Lung (tissue), 12 donors: ENCODE results near the gene CIRBP. TPM values are rescaled to one million over a fixed set of nuclear protein-coding genes. Genes with fewer than 3 reads are reported as not detected.

Source experiments
- ATAC-seq: fragments of 200-7000 bp; cut with Tn5 transposase; one replicate; pipeline ENCODE4 v1.9.1; 2020; ENCODE audit warnings: moderate number of reproducible peaks; ENCODE audit not compliant: insufficient read depth, low FRiP score
- DNase-seq, 3 donors: peaks; one replicate each; pipeline ENCODE4 v3.0.0-alpha.2; 2013 to 2017
- H3K27ac ChIP-seq, 2 donors: one replicate each; pipeline ENCODE4 v1.5.1; 2013; ENCODE audit warnings: mild to moderate bottlenecking in 2 of 2, moderate library complexity in 2 of 2, control low read depth in 1 of 2, inconsistent platforms in 1 of 2, low read depth in 1 of 2, low read length in 1 of 2
- H3K27me3 ChIP-seq, 3 donors: one replicate each; pipeline ENCODE4 v1.5.1; 2013; ENCODE audit warnings: low read length in 2 of 3; ENCODE audit not compliant: control insufficient read depth in 3 of 3, insufficient read depth in 3 of 3
- H3K36me3 ChIP-seq, 4 donors: one replicate each; pipeline ENCODE4 v1.5.1; 2013; ENCODE audit warnings: low read length in 4 of 4, mild to moderate bottlenecking in 1 of 4, moderate library complexity in 1 of 4; ENCODE audit not compliant: control insufficient read depth in 4 of 4, insufficient read depth in 4 of 4
- H3K4me1 ChIP-seq, 5 donors: one replicate each; pipeline ENCODE4 v1.5.1; 2013; ENCODE audit warnings: low read length in 5 of 5, mild to moderate bottlenecking in 2 of 5, moderate library complexity in 1 of 5; ENCODE audit not compliant: control insufficient read depth in 5 of 5, insufficient read depth in 5 of 5
- H3K4me3 ChIP-seq: one replicate; pipeline ENCODE4 v1.5.1; 2013; ENCODE audit warnings: mild to moderate bottlenecking, control low read depth, moderate library complexity
- H3K9ac ChIP-seq, 2 donors: one replicate each; pipeline ENCODE4 v1.5.1; 2013; ENCODE audit warnings: low read length in 2 of 2, control low read depth in 1 of 2; ENCODE audit not compliant: insufficient read depth in 1 of 2
- H3K9me3 ChIP-seq, 4 donors: one replicate each; pipeline ENCODE4 v1.5.1; 2013; ENCODE audit warnings: low read length in 3 of 4, mild to moderate bottlenecking in 1 of 4, moderate library complexity in 1 of 4; ENCODE audit not compliant: control insufficient read depth in 4 of 4, insufficient read depth in 3 of 4
- WGBS, 2 donors: extraction: QIAGEN DNeasy Blood & Tissue Kit; methylation state at CpG; one replicate each; pipeline ENCODE4 v1.1.7; 2013; 5-methylcytosine and 5-hydroxymethylcytosine counted together
- polyA plus RNA-seq, 2 donors: library from polyadenylated mRNA; stranded (reverse); fragments of 200-250 nt; gene quantifications; one replicate each; pipeline ENCODE4 v1.2.1, GENCODE V29; 2013
- total RNA-seq, 2 donors: library from RNA; depleted of rRNA in 1 of 2; stranded (reverse); fragments of >200 nt in 1 of 2; gene quantifications; one replicate each; pipeline ENCODE4 v1.2.1, GENCODE V29; 2014 to 2021
- TF ChIP-seq, protein P1 (sequence below): IDR thresholded peaks from 2 replicates; pipeline ENCODE4 v1.5.1; 2012; ENCODE audit warnings: mild to moderate bottlenecking; ENCODE audit errors: control extremely low read depth, extremely low read depth
- donor health status: control.
- donor health status: control.
- donor health status: Bipolar disorder and iron deficiency.
- donor health status: healthy.
- donor health status: DM: yes; HTN: yes; CAD: no.

Gene CIRBP
- total and polyA plus RNA-seq, 4 donors = 313 to 488 (median 439) TPM

DNA sequence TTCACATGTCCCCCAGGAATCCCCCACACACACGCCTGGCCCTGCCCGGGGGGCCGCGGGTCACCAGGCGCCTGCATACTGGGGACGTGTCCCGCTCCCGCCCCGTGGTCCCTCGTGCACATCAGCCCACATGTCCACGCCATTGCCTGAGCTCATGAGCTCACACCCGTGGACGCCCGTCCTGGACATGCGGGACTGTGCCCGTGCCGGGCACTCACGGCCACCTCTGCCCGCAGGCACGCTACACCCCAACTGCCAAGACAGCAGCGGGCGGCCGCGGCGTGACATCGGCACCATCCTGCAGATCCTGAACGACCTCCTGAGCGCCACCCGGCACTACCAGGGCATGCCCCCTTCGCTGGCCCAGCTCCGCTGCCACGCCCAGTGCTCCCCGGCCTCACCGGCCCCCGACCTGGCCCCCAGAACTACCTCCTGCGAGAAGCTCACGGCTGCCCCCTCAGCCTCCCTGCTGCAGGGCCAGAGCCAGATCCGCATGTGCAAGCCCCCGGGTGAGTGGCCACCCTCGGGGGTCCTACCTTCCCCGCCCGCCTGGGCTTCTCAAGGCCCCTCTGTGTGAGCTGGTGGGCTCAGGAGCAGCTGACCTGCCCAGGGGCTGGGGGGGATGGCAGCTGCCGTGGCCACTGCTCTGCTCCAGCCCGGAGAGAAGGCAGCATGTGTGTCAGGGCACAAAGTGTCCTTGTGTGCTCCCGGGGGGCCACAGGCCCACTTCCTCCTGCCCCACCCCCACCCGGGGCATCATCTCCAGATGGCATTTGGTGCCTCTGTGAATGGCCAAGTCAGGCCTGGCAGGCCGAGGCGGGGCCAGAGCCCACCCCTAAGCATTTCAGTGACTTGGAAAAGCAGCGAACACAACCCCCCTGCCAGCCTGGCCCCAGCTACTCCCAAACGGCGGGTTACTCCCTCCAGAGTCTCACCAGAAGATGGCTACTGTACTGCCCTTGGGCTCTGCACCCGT lies 13.7 kb upstream of the CIRBP start:
- 82 to 85% methylated on average over 46 to 52 of the region's 52 CpGs for WGBS, 2 donors
- Histone ChIP-seq H3K4me1 (peaks cover 2 to 37% (median 15%) of the 10 kb centered on the region in 5 donors), H3K4me3 (no peak overlapping the region)

DNA sequence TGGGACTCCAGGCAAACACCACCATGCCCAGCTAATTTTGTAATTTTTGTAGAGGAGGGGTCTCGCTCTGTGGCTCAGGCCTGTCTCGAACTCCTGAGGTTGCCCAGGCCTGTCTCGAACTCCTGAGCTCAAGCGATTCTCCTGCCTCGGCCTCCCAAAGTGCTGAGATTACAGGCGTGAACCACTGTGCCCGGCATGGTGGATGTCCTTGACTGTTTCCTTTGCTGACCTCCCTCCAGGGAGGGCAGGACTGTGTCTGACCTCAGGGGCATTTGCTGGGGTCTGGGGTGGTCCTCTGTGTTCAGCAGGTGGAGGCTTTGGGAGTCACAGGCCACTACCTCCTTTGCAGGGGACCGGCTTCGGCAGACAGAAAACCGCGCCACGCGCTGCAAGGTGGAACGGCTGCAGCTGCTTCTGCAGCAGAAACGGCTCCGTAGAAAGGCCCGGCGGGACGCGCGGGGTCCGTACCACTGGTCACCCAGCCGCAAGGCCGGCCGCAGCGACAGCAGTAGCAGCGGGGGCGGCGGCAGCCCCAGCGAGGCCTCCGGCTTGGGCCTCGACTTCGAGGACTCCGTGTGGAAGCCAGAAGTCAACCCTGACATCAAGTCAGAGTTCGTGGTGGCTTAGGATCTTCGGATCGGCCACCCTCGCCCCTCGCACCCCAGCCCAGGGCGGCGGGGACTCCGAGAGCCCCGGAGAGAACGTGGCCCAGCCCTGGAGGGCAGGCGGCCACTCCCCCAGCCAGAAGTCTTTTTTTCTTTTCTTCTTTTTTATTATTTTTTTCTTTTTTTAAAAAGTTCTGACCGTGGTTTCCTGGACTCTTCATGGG lies 12.3 kb upstream of the CIRBP start:
- Histone ChIP-seq H3K9ac (no peak overlapping the region), H3K4me1 (peaks cover 3 to 46% (median 22%) of the 10 kb centered on the region in 5 donors), H3K9me3 (no peaks in the 10 kb centered on the region), H3K27ac (peak overlapping the region in 1 of 2 donors; percentile 56), H3K36me3 (peaks cover 14 to 43% (median 26%) of the 10 kb centered on the region in 4 donors), H3K27me3 (no peaks in the 10 kb centered on the region), H3K4me3 (no peak overlapping the region)
- 89 to 92% methylated on average over 45 to 46 of the region's 46 CpGs for WGBS, 2 donors
- TF ChIP-seq, protein P1, sequence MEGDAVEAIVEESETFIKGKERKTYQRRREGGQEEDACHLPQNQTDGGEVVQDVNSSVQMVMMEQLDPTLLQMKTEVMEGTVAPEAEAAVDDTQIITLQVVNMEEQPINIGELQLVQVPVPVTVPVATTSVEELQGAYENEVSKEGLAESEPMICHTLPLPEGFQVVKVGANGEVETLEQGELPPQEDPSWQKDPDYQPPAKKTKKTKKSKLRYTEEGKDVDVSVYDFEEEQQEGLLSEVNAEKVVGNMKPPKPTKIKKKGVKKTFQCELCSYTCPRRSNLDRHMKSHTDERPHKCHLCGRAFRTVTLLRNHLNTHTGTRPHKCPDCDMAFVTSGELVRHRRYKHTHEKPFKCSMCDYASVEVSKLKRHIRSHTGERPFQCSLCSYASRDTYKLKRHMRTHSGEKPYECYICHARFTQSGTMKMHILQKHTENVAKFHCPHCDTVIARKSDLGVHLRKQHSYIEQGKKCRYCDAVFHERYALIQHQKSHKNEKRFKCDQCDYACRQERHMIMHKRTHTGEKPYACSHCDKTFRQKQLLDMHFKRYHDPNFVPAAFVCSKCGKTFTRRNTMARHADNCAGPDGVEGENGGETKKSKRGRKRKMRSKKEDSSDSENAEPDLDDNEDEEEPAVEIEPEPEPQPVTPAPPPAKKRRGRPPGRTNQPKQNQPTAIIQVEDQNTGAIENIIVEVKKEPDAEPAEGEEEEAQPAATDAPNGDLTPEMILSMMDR = no peak
- no peak for DNase-seq
- no peak for ATAC-seq

More for the DNA sequence above, 13.7 kb upstream of the CIRBP start:
- no peaks in the 10 kb centered on the region for H3K9me3 ChIP-seq
- no peak overlapping the region for H3K9ac ChIP-seq
- peak overlapping the region; percentile 14 to 97 for H3K27ac ChIP-seq
- H3K27me3 ChIP-seq = no peaks in the 10 kb centered on the region
- H3K36me3 ChIP-seq = peaks cover 14 to 57% (median 30%) of the 10 kb centered on the region in 4 donors
- TF ChIP-seq, protein P1 = no peak
- ATAC-seq (no peak), DNase-seq (no peak)

- ATAC-seq = no peak
- TF ChIP-seq, protein P1 = no peak
- WGBS, 2 donors = 63 to 67% methylated on average over 23 of the region's 23 CpGs
- no peak for DNase-seq
- Histone ChIP-seq H3K9me3 (no peaks in the 10 kb centered on the region), H3K27me3 (no peaks in the 10 kb centered on the region), H3K9ac (no peak overlapping the region), H3K36me3 (peaks cover 14 to 42% (median 25%) of the 10 kb centered on the region in 4 donors), H3K4me1 (peaks cover 6 to 51% (median 30%) of the 10 kb centered on the region in 5 donors), H3K4me3 (no peak overlapping the region), H3K27ac (peak overlapping the region; percentile 30 to 71)
These were observed 11.5 kb upstream of the CIRBP start for GRCh38 chr19:1257475-1258162.
